CD4-positive, alpha-beta T cell treated with Interleukin-2 at 100 ng/mL for 4 hours (primary cell): ENCODE data around the gene UNK.
"Not testable (repeated sequence)": the region's sequence is repeated elsewhere in the genome, so short reads cannot be mapped to it uniquely, and the experiment has no call there.

Source experiments
- DNase-seq: peaks from one replicate; pipeline ENCODE4 v3.0.0-alpha.2; 2020; ENCODE audit warnings: low spot score

Gene UNK

GRCh38 chr17:75806822-75807500 lies 22.4 kb downstream of the UNK start:
- no peak for DNase-seq

- DNase-seq, result no peak
Observed at GRCh38 chr17:75807861-75808260, 23.3 kb downstream of the UNK start.

GRCh38 chr17:75808549-75808904 lies 23.9 kb downstream of the UNK start:
- no peak for DNase-seq

GRCh38 chr17:75808905-75809621 lies 24.5 kb downstream of the UNK start:
- DNase-seq, result no peak

GRCh38 chr17:75809631-75810111 lies 25.1 kb downstream of the UNK start:
- DNase-seq, result no peak

GRCh38 chr17:75810216-75810615 lies 25.6 kb downstream of the UNK start:
- no peak for DNase-seq

- not testable (repeated sequence) for DNase-seq
Observed at GRCh38 chr17:75810756-75811155, 26.1 kb downstream of the UNK start.

- no peak for DNase-seq
Observed at GRCh38 chr17:75811174-75811573, 26.6 kb downstream of the UNK start.

- no peak for DNase-seq
Observed at GRCh38 chr17:75812096-75813013, 27.7 kb downstream of the UNK start.

- DNase-seq, result no peak
Observed at GRCh38 chr17:75813081-75814020, 28.7 kb downstream of the UNK start.

GRCh38 chr17:75814021-75814395 lies 29.4 kb downstream of the UNK start:
- DNase-seq, result no peak

- no peak for DNase-seq
Observed at GRCh38 chr17:75814900-75815373, 30.3 kb downstream of the UNK start.

GRCh38 chr17:75815399-75815798 lies 30.8 kb downstream of the UNK start:
- DNase-seq, result no peak

- no peak for DNase-seq
Observed at GRCh38 chr17:75816693-75817092, 32.1 kb downstream of the UNK start.

GRCh38 chr17:75817571-75817970 lies 33.0 kb downstream of the UNK start:
- DNase-seq, result no peak

- no peak for DNase-seq
Observed at GRCh38 chr17:75818326-75818885, 33.8 kb downstream of the UNK start.

- no peak for DNase-seq
Observed at GRCh38 chr17:75819116-75819515, 34.5 kb downstream of the UNK start.

- DNase-seq, result no peak
Observed at GRCh38 chr17:75819678-75820077, 35.1 kb downstream of the UNK start.

GRCh38 chr17:75820094-75821080 lies 35.8 kb downstream of the UNK start:
- no peak for DNase-seq

- DNase-seq, result no peak
Observed at GRCh38 chr17:75821552-75821951, 36.9 kb downstream of the UNK start.
